Measurements from ENCODE around the gene DUSP15. TPM values are rescaled to one million over a fixed set of nuclear protein-coding genes. Genes with fewer than 3 reads are reported as not detected.

Gene DUSP15
- total and polyA plus RNA-seq, 2 of the 8 experiments (the other 6 are each of a cell fraction or from before 2014, with no cell fraction given) = 0.91 to 3.2 TPM

GRCh38 chr20:31871618-31871954 lies 1.3 kb upstream of the DUSP15 start:
- no peak overlapping the region for H3K9ac ChIP-seq (replicated peaks in 1 of 4; ENCODE audit: extremely low read depth in 1 of 4, low read depth in 3 of 4, low read length in 3 of 4)
- no peak overlapping the region for H2BK12ac ChIP-seq (ENCODE audit: low read depth, low read length)
- H3K18ac ChIP-seq (ENCODE audit: extremely low read depth, low read length) = no peak overlapping the region
- ChIA-PET CTCF (ENCODE audit: partially characterized antibody) (interaction anchor here (0.7 to 5.5 kb wide), 13 partner anchors 8 to 215 kb away, joined by 3 to 32 read pairs (median 5); no protein-coding TSS in a partner anchor), POLR2A (ENCODE audit: partially characterized antibody) (interaction anchor here (0.7 to 1.2 kb wide), 2 partner anchors 97 to 147 kb away, joined by 3 to 4 read pairs; partner anchors contain the start of gene XKR7)
- peaks cover 0 to 6% of the 10 kb centered on the region in 2 experiments for H4K20me1 ChIP-seq (replicated peaks in 1 of 2; ENCODE audit: control insufficient read depth in 1 of 2, insufficient read depth in 2 of 2, low read length in 2 of 2)
- no peak overlapping the region for H2BK15ac ChIP-seq (ENCODE audit: low read length)
- no peak overlapping the region for H3K27ac ChIP-seq (ENCODE audit: low read depth, low read length)
- no peak overlapping the region for H2BK120ac ChIP-seq (replicated peaks; ENCODE audit: low read depth, low read length)
- H3K9me3 ChIP-seq (ENCODE audit: insufficient read depth in 2 of 2, low read depth in 1 of 2, low read length in 1 of 2) = no peaks in the 10 kb centered on the region
- FAIRE-seq = no peak
- no peak overlapping the region for H4K91ac ChIP-seq (replicated peaks; ENCODE audit: insufficient read length, low read length)
- no peak overlapping the region for H2AFZ ChIP-seq (ENCODE audit: low read length)
- no peak overlapping the region; a peak in 1 of 4 replicates for H3K4me2 ChIP-seq (ENCODE audit: insufficient read depth in 1 of 2, low read depth in 2 of 2, low read length in 2 of 2)
- no peak overlapping the region for H3K4me3 ChIP-seq (ENCODE audit: extremely low read depth in 1 of 4, insufficient read depth in 2 of 4, low read depth in 3 of 4, low read length in 4 of 4)
- H3K4ac ChIP-seq (replicated peaks; ENCODE audit: insufficient read length, low read depth, low read length) = no peak overlapping the region
- H3K79me2 ChIP-seq (ENCODE audit: control insufficient read depth in 1 of 2, insufficient read depth in 2 of 2, low read length in 2 of 2) = no peaks in the 10 kb centered on the region
- peaks cover 19 to 33% (median 29%) of the 10 kb centered on the region in 4 experiments for H3K27me3 ChIP-seq (replicated peaks in 1 of 4; ENCODE audit: control insufficient read depth in 3 of 4, extremely low read depth in 1 of 4, insufficient read depth in 3 of 4, low read length in 3 of 4)
- no peaks in the 10 kb centered on the region for H3K36me3 ChIP-seq (ENCODE audit: control insufficient read depth in 2 of 4, insufficient read depth in 4 of 4, low read length in 3 of 4)
- H2BK5ac ChIP-seq (ENCODE audit: low read depth, low read length) = no peak overlapping the region
- DNase-seq (ENCODE audit: low read depth in 1 of 2, low spot score in 2 of 2) = no peak
- H2AK5ac ChIP-seq (ENCODE audit: low read depth, low read length) = no peak overlapping the region
- no peaks in the 10 kb centered on the region for H3K79me1 ChIP-seq (ENCODE audit: low read depth, low read length)
- no peak overlapping the region for H3K14ac ChIP-seq (ENCODE audit: insufficient read length)
- H3K23ac ChIP-seq (ENCODE audit: insufficient read length) = no peak overlapping the region
- H4K5ac ChIP-seq (ENCODE audit: insufficient read length, low read depth, low read length) = no peak overlapping the region
- WGBS, 2 experiments (ENCODE audit: extremely low coverage in 1 of 2, insufficient coverage in 1 of 2, insufficient read length in 1 of 2, insufficient replicate concordance in 2 of 2, low coverage in 1 of 2, low lambda C conversion rate in 2 of 2, missing lambda C conversion rate in 1 of 2) = 90% methylated on average over 1 of the region's 1 CpG; no CpG with 5 or more reads in 1 of the 2 experiments
- no peak overlapping the region for H4K8ac ChIP-seq (ENCODE audit: extremely low read depth, insufficient read depth, low read length)
- H3K23me2 ChIP-seq (ENCODE audit: low read depth, low read length) = peaks cover 9% of the 10 kb centered on the region
- no peak overlapping the region for H3K56ac ChIP-seq (replicated peaks; ENCODE audit: insufficient read length, low read depth, low read length)
- H2BK20ac ChIP-seq (ENCODE audit: low read length) = no peak overlapping the region
- peaks cover 0 to 12% (median 6%) of the 10 kb centered on the region in 4 experiments; a peak in 6 of 7 replicates for H3K4me1 ChIP-seq (replicated peaks in 1 of 4; ENCODE audit: control insufficient read depth in 3 of 4, insufficient read depth in 4 of 4, low read length in 3 of 4)
- no peak for TF ChIP-seq NANOG (IDR thresholded peaks at IDR 0.05; ENCODE audit: insufficient read depth, low read depth, low read length, poor library complexity, severe bottlenecking)
- no peak for TF ChIP-seq CBX5 (IDR thresholded peaks at IDR 0.05; ENCODE audit: low read depth, low read length)
- TF ChIP-seq POLR2A (IDR thresholded peaks at IDR 0.05; ENCODE audit: control extremely low read depth in 1 of 2, low read depth in 2 of 2, low read length in 2 of 2) = no peak
- no peak for TF ChIP-seq TEAD4 (IDR thresholded peaks at IDR 0.05; ENCODE audit: low read depth, low read length)
- no peak for TF ChIP-seq CTCF (IDR thresholded peaks at IDR 0.05; ENCODE audit: control extremely low read depth in 1 of 3, insufficient read depth in 1 of 3, low read depth in 1 of 3, low read length in 3 of 3)

Data from H1 (cell line).